IMR-90 (cell line): ENCODE data around the gene SMCHD1. TPM values are rescaled to one million over a fixed set of nuclear protein-coding genes. Genes with fewer than 3 reads are reported as not detected.
"Not testable (repeated sequence)": the region's sequence is repeated elsewhere in the genome, so short reads cannot be mapped to it uniquely, and the experiment has no call there.

Source experiments
- ATAC-seq: fragments of 200-7000 bp; cut with Tn5 transposase; 2 replicates; pipeline ENCODE4 v1.9.1; 2020; ENCODE audit warnings: low read depth, mild to moderate bottlenecking, moderate library complexity
- BruUV-seq: library from RNA; stranded (reverse); fragments of 400-500 nt; replicated peaks from 2 replicates; lab custom pipeline; 2021; lab: Mats Ljungman, UMichigan
- CTCF ChIA-PET: fragments of 300-600 bp; formaldehyde crosslinking; extraction: SDS; loops from one replicate; lab custom pipeline; 2021; ENCODE audit warnings: antibody characterized with exemption; lab: Yijun Ruan, JAX
- POLR2A ChIA-PET: fragments of 300-600 bp; sonication (Branson Sonifier 250); formaldehyde crosslinking; loops from one replicate; lab custom pipeline; 2022; ENCODE audit warnings: antibody characterized with exemption; ENCODE audit not compliant: unreplicated experiment; lab: Charles Lee
- DNase-seq: peaks from one replicate; pipeline ENCODE4 v3.0.0; 2013
- H2AFZ ChIP-seq: replicated peaks from 2 replicates; pipeline ENCODE3; 2013; ENCODE audit warnings: low read length, mild to moderate bottlenecking; ENCODE audit not compliant: poor library complexity
- H2AK5ac ChIP-seq: 2 replicates; pipeline ENCODE4 v1.6.1; 2013; ENCODE audit warnings: low read depth, low read length, inconsistent platforms
- H2AK9ac ChIP-seq: replicated peaks from 2 replicates; pipeline ENCODE3; 2013; ENCODE audit warnings: mild to moderate bottlenecking, low read depth, low read length, moderate library complexity; ENCODE audit not compliant: poor library complexity
- H2BK120ac ChIP-seq: 2 replicates; pipeline ENCODE4 v1.6.1; 2013; ENCODE audit warnings: low read depth, low read length, inconsistent platforms
- H2BK15ac ChIP-seq: 3 replicates; pipeline ENCODE4 v1.6.1; 2013; ENCODE audit warnings: low read depth, low read length, inconsistent platforms
- H2BK20ac ChIP-seq: 2 replicates; pipeline ENCODE4 v1.6.1; 2013; ENCODE audit warnings: low read depth, mild to moderate bottlenecking, inconsistent platforms, low read length, moderate library complexity
- H2BK5ac ChIP-seq: 2 replicates; pipeline ENCODE4 v1.6.1; 2013; ENCODE audit warnings: mild to moderate bottlenecking, low read depth, low read length, inconsistent platforms; ENCODE audit not compliant: poor library complexity, severe bottlenecking
- H3K14ac ChIP-seq: replicated peaks from 2 replicates; pipeline ENCODE4 v1.6.1; 2013; ENCODE audit warnings: low read depth, low read length, inconsistent platforms
- H3K18ac ChIP-seq: 2 replicates; pipeline ENCODE4 v1.6.1; 2013; ENCODE audit warnings: low read depth, low read length, control low read depth
- H3K23ac ChIP-seq: 2 replicates; pipeline ENCODE4 v1.6.1; 2013; ENCODE audit warnings: low read depth, low read length, inconsistent platforms
- H3K27ac ChIP-seq: 2 replicates; pipeline ENCODE4 v1.5.1; 2013; ENCODE audit warnings: mild to moderate bottlenecking, control low read depth, low read length; ENCODE audit not compliant: insufficient read depth
- H3K27me3 ChIP-seq: 2 replicates; pipeline ENCODE4 v1.6.1; 2013; ENCODE audit warnings: low read length; ENCODE audit not compliant: control insufficient read depth, insufficient read depth
- H3K36me3 ChIP-seq: 2 replicates; pipeline ENCODE4 v1.6.1; 2013; ENCODE audit warnings: low read length, mixed read lengths; ENCODE audit not compliant: control insufficient read depth, insufficient read depth
- H3K4ac ChIP-seq: 2 replicates; pipeline ENCODE4 v1.6.1; 2013; ENCODE audit warnings: low read depth, low read length, inconsistent platforms
- H3K4me1 ChIP-seq: 2 replicates; pipeline ENCODE4 v1.6.1; 2013; ENCODE audit warnings: low read length, mixed read lengths; ENCODE audit not compliant: control insufficient read depth, insufficient read depth
- H3K4me2 ChIP-seq: 2 replicates; pipeline ENCODE4 v1.6.1; 2013; ENCODE audit warnings: low read depth, mild to moderate bottlenecking, control low read depth, low read length, moderate library complexity
- H3K4me3 ChIP-seq: 2 replicates; pipeline ENCODE4 v1.5.1; 2013; ENCODE audit warnings: low read depth, mild to moderate bottlenecking, control low read depth, low read length, moderate library complexity; ENCODE audit not compliant: insufficient read depth
- H3K56ac ChIP-seq: 2 replicates; pipeline ENCODE4 v1.6.1; 2013; ENCODE audit warnings: low read length, inconsistent platforms; ENCODE audit not compliant: insufficient read depth; ENCODE audit errors: extremely low read depth
- H3K79me1 ChIP-seq, 2 experiments: 2 replicates each; pipeline ENCODE4 v1.6.1; 2013; ENCODE audit warnings: low read length in 2 of 2, inconsistent platforms in 1 of 2, low read depth in 1 of 2
- H3K9ac ChIP-seq: 2 replicates; pipeline ENCODE4 v1.6.1; 2013; ENCODE audit warnings: low read depth, low read length, control low read depth
- H3K9me1 ChIP-seq: 2 replicates; pipeline ENCODE4 v1.6.1; 2013; ENCODE audit warnings: low read length, inconsistent platforms; ENCODE audit not compliant: insufficient read depth
- H3K9me3 ChIP-seq: 2 replicates; pipeline ENCODE4 v1.6.1; 2013; ENCODE audit warnings: low read length; ENCODE audit not compliant: control insufficient read depth, insufficient read depth
- H4K20me1 ChIP-seq: 2 replicates; pipeline ENCODE4 v1.6.1; 2013; ENCODE audit warnings: low read length, inconsistent platforms; ENCODE audit not compliant: insufficient read depth
- H4K5ac ChIP-seq: 2 replicates; pipeline ENCODE4 v1.6.1; 2013; ENCODE audit warnings: mild to moderate bottlenecking, low read depth, low read length, control low read depth
- H4K8ac ChIP-seq, 2 experiments: 2 replicates each; pipeline ENCODE4 v1.6.1; 2013; ENCODE audit warnings: low read depth in 2 of 2, low read length in 2 of 2, control low read depth in 1 of 2, inconsistent platforms in 1 of 2
- H4K91ac ChIP-seq: 2 replicates; pipeline ENCODE4 v1.6.1; 2013; ENCODE audit warnings: low read depth, low read length, inconsistent platforms; ENCODE audit not compliant: insufficient read depth
- MAZ ChIP-seq: IDR thresholded peaks from 2 replicates; pipeline ENCODE4 v1.6.1; 2012; ENCODE audit warnings: low read depth, mild to moderate bottlenecking, low read length, improper control_type of control experiment, moderate library complexity, borderline replicate concordance
- NFE2L2 ChIP-seq: fragments of 150-350 bp; IDR thresholded peaks from 2 replicates; pipeline ENCODE4 v1.6.1; 2016; ENCODE audit warnings: low read depth, mild to moderate bottlenecking, low read length
- WGBS, 2 experiments: methylation state at CpG; one replicate each; pipeline versions ENCODE4 v1.1.5 to v1.1.7; 2013; ENCODE audit warnings: missing lambda C conversion rate in 2 of 2; ENCODE audit not compliant: insufficient read length in 1 of 2; ENCODE audit errors: extremely low coverage in 2 of 2; 5-methylcytosine and 5-hydroxymethylcytosine counted together
- dilution Hi-C: fragments of 300-500 bp; cut with HindIII; formaldehyde crosslinking; loops from one replicate; pipeline ENCODE4 v1.14.3; 2018; ENCODE audit warnings: low sequenced_read_pairs; ENCODE audit not compliant: unreplicated experiment
- in situ Hi-C: fragments of 300-500 bp; cut with MboI; formaldehyde crosslinking; loops from 3 replicates; pipeline ENCODE4 v1.14.3; 2019; ENCODE audit warnings: low sequenced_read_pairs, inconsistent platforms, mixed read lengths
- intact Hi-C: fragments of 100-400 bp; cut with micrococcal nuclease; formaldehyde crosslinking; loops from 2 replicates; pipeline ENCODE4 v1.10.0; 2022
- polyA plus RNA-seq, 3 experiments: library from polyadenylated mRNA; depleted of rRNA; stranded (reverse); fragments of >200 nt; gene quantifications; 2 replicates each; pipeline ENCODE4 v1.2.3, GENCODE V29; 2012; ENCODE audit warnings: low replicate concordance in 1 of 3
- total RNA-seq: library from RNA; depleted of rRNA; stranded (reverse); fragments of >200 nt; gene quantifications from 2 replicates; pipeline ENCODE4 v1.2.3, GENCODE V29; 2012

The SMCHD1 gene
- total and polyA plus RNA-seq, 2 of the 4 experiments (the other 2 are of a cell fraction): 14.8 to 47.3 TPM

GRCh38 chr18:2827061-2827460 is 171.5 kb downstream of the SMCHD1 start:
- H3K79me1 ChIP-seq: no peaks in the 10 kb centered on the region
- POLR2A ChIA-PET: no interaction called here
- H3K4me2 ChIP-seq: no peak overlapping the region
- no peaks in the 10 kb centered on the region for H3K9me3 ChIP-seq
- H2AFZ ChIP-seq: no peak overlapping the region
- H2BK15ac ChIP-seq: no peak overlapping the region
- H3K23ac ChIP-seq: no peak overlapping the region
- H2BK120ac ChIP-seq: no peak overlapping the region
- WGBS, 2 experiments: no CpG with 5 or more reads among the region's 5 CpGs
- no peak overlapping the region for H4K8ac ChIP-seq
- H4K91ac ChIP-seq: no peak overlapping the region
- H3K4ac ChIP-seq: no peak overlapping the region
- H2AK5ac ChIP-seq: no peak overlapping the region
- no peak overlapping the region for H3K18ac ChIP-seq
- H3K9me1 ChIP-seq: no peaks in the 10 kb centered on the region
- no peak overlapping the region for H2BK20ac ChIP-seq
- H3K9ac ChIP-seq: no peak overlapping the region
- DNase-seq: no peak
- H2AK9ac ChIP-seq: no peak overlapping the region
- peak; percentile 24; the same call in 1 of the 2 replicates for ATAC-seq
- no peaks in the 10 kb centered on the region for H4K20me1 ChIP-seq
- H3K27me3 ChIP-seq: peaks cover 6% of the 10 kb centered on the region
- no peak overlapping the region for H3K4me3 ChIP-seq
- no TSS peak for BruUV-seq
- H3K56ac ChIP-seq: no peak overlapping the region
- H2BK5ac ChIP-seq: no peak overlapping the region
- intact Hi-C loops (no loop called here), dilution Hi-C loops (no loop called here), in situ Hi-C loops (no loop called here)
- no peak overlapping the region for H3K27ac ChIP-seq
- H3K4me1 ChIP-seq: peaks cover 2% of the 10 kb centered on the region; the same call in 1 of the 2 replicates
- no peak overlapping the region for H3K14ac ChIP-seq
- CTCF ChIA-PET: interaction anchor here (1.0 kb wide), 1 partner anchor 61 kb away, joined by 3 read pairs; no protein-coding TSS in a partner anchor
- TF ChIP-seq MAZ (no peak), NFE2L2 (no peak)
- no peaks in the 10 kb centered on the region for H3K36me3 ChIP-seq
- H4K5ac ChIP-seq: no peak overlapping the region

GRCh38 chr18:2836118-2836517 is 180.6 kb downstream of the SMCHD1 start:
- H3K27ac ChIP-seq, H3K4ac ChIP-seq, H3K18ac ChIP-seq, H3K9ac ChIP-seq, H3K79me1 ChIP-seq, H4K8ac ChIP-seq, H2AK5ac ChIP-seq, H3K36me3 ChIP-seq, H2BK120ac ChIP-seq, BruUV-seq, H2AFZ ChIP-seq, in situ Hi-C loops, H4K20me1 ChIP-seq, ATAC-seq, H4K5ac ChIP-seq, H3K9me1 ChIP-seq, H3K4me3 ChIP-seq, H3K23ac ChIP-seq, H2BK5ac ChIP-seq, DNase-seq, dilution Hi-C loops, H3K9me3 ChIP-seq, H2BK15ac ChIP-seq, H4K91ac ChIP-seq, H3K4me1 ChIP-seq, H2BK20ac ChIP-seq, intact Hi-C loops, H2AK9ac ChIP-seq, H3K4me2 ChIP-seq, H3K56ac ChIP-seq, POLR2A ChIA-PET, CTCF ChIA-PET, H3K14ac ChIP-seq: not testable (repeated sequence)
- peaks cover 13% of the 10 kb centered on the region for H3K27me3 ChIP-seq
- no CpG with 5 or more reads among the region's 3 CpGs for WGBS, 2 experiments
